GM12878 (cell line): ENCODE results near the gene A3GALT2. TPM values are rescaled to one million over a fixed set of nuclear protein-coding genes. Genes with fewer than 3 reads are reported as not detected.

ENCODE experiments used
- ATAC-seq: fragments of 200-7000 bp; cut with Tn5 transposase; 3 replicates; pipeline ENCODE4 v1.9.1; 2020; ENCODE audit warnings: mild to moderate bottlenecking, moderate library complexity
- BruUV-seq: library from RNA; stranded (reverse); fragments of 400-500 nt; replicated peaks from 2 replicates; lab custom pipeline; 2021; lab: Mats Ljungman, UMichigan
- CTCF ChIA-PET: fragments of 300-600 bp; sonication (Branson Sonifier 250); formaldehyde crosslinking; extraction: SDS; loops from one replicate; lab custom pipeline; 2021; ENCODE audit warnings: inconsistent platforms; lab: Yijun Ruan, JAX
- POLR2A ChIA-PET: fragments of 350-600 bp; formaldehyde crosslinking; extraction: SDS; loops from one replicate; lab custom pipeline; 2021; ENCODE audit warnings: inconsistent platforms; lab: Charles Lee
- RAD21 ChIA-PET: fragments of 300-600 bp; sonication (Branson Sonifier 250); formaldehyde crosslinking; loops from one replicate; lab custom pipeline; 2023; ENCODE audit warnings: antibody characterized with exemption; ENCODE audit not compliant: unreplicated experiment; lab: Charles Lee
- SMC1A ChIA-PET: fragments of 300-600 bp; sonication (Branson Sonifier 250); formaldehyde crosslinking; loops from one replicate; lab custom pipeline; 2023; ENCODE audit not compliant: unreplicated experiment, uncharacterized antibody; lab: Charles Lee
- DNase-seq: peaks from one replicate; pipeline ENCODE4 v3.0.0-alpha.2; 2011; ENCODE audit warnings: low read depth, low spot score
- FAIRE-seq: peaks from 3 replicates; lab custom pipeline; 2011; peaks lifted over from hg19 to GRCh38; lab: Jason Lieb, UNC
- H2AFZ ChIP-seq: 2 replicates; pipeline ENCODE4 v1.6.0; 2011; ENCODE audit warnings: low read depth, low read length, control low read depth; ENCODE audit not compliant: control insufficient read depth
- H3K27ac ChIP-seq: 2 replicates; pipeline ENCODE4 v1.5.1; 2011; ENCODE audit warnings: control low read depth; ENCODE audit not compliant: control insufficient read depth, insufficient read depth
- H3K27me3 ChIP-seq, 2 experiments: replicated peaks in 1 of 2; 2 replicates each; pipeline versions ENCODE4 v1.6.0 to v1.6.1; 2011; ENCODE audit warnings: low read length in 1 of 2; ENCODE audit not compliant: control insufficient read depth in 2 of 2, insufficient read depth in 2 of 2
- H3K36me3 ChIP-seq, 2 experiments: 2 replicates each; pipeline ENCODE4 v1.5.1; 2011; ENCODE audit warnings: low read length in 1 of 2; ENCODE audit not compliant: control insufficient read depth in 2 of 2, insufficient read depth in 2 of 2
- H3K4me1 ChIP-seq: 2 replicates; pipeline ENCODE4 v1.6.1; 2011; ENCODE audit warnings: mild to moderate bottlenecking, low read length, moderate library complexity, mixed read lengths; ENCODE audit not compliant: control insufficient read depth, insufficient read depth
- H3K4me2 ChIP-seq: 2 replicates; pipeline ENCODE4 v1.6.0; 2011; ENCODE audit warnings: control low read depth; ENCODE audit not compliant: control insufficient read depth, insufficient read depth
- H3K4me3 ChIP-seq: fragments of 200-600 bp; sonication (generic); 2 replicates; pipeline ENCODE4 v1.5.1; 2016
- H3K79me2 ChIP-seq: 2 replicates; pipeline ENCODE4 v1.6.0; 2011; ENCODE audit warnings: low read length; ENCODE audit not compliant: control insufficient read depth, insufficient read depth
- H3K9ac ChIP-seq: 2 replicates; pipeline ENCODE4 v1.8.0; 2011; ENCODE audit warnings: low read length, control low read depth, mixed read lengths; ENCODE audit not compliant: control insufficient read depth, insufficient read depth
- H3K9me3 ChIP-seq: replicated peaks from 3 replicates; pipeline ENCODE4 v1.5.1; 2011; ENCODE audit warnings: mild to moderate bottlenecking, low read length; ENCODE audit not compliant: control insufficient read depth, insufficient read depth
- H4K20me1 ChIP-seq: 2 replicates; pipeline ENCODE4 v1.6.0; 2011; ENCODE audit not compliant: control insufficient read depth, insufficient read depth
- BCL11A ChIP-seq: IDR thresholded peaks from 2 replicates; pipeline ENCODE4 v1.6.1; 2011; ENCODE audit warnings: low read depth, low read length
- BRCA1 ChIP-seq: IDR thresholded peaks from 2 replicates; pipeline ENCODE4 v1.6.1; 2011; ENCODE audit warnings: low read depth, low read length, improper control_type of control experiment
- CHD1 ChIP-seq: IDR thresholded peaks from 2 replicates; pipeline ENCODE4 v1.6.1; 2012; ENCODE audit warnings: low read depth, low read length, improper control_type of control experiment
- HDAC6 ChIP-seq: fragments of 200-600 bp; sonication (generic); IDR thresholded peaks from one replicate; pipeline ENCODE4 v1.8.0; 2017; ENCODE audit warnings: antibody characterized with exemption; ENCODE audit not compliant: unreplicated experiment
- POLR2A ChIP-seq: IDR thresholded peaks from 2 replicates; pipeline ENCODE4 v1.6.1; 2011; ENCODE audit warnings: low read depth, mild to moderate bottlenecking, low read length
- RUNX3 ChIP-seq: IDR thresholded peaks from 2 replicates; pipeline ENCODE4 v1.6.1; 2012; ENCODE audit warnings: low read length, inconsistent platforms
- ZNF384 ChIP-seq: IDR thresholded peaks from 2 replicates; pipeline ENCODE4 v1.6.1; 2012; ENCODE audit warnings: low read depth, mild to moderate bottlenecking, low read length, improper control_type of control experiment, borderline replicate concordance
- WGBS: methylation state at CpG from one replicate; pipeline ENCODE4 v1.1.6; 2016; ENCODE audit warnings: low lambda C conversion rate; ENCODE audit not compliant: insufficient replicate concordance, insufficient coverage; ENCODE audit errors: missing lambda C conversion rate; 5-methylcytosine and 5-hydroxymethylcytosine counted together
- in situ Hi-C: fragments of 300-500 bp; cut with MboI; formaldehyde crosslinking; loops from 9 replicates; pipeline ENCODE4 v1.14.3; 2018; ENCODE audit warnings: mixed read lengths
- intact Hi-C: fragments of 100-400 bp; cut with micrococcal nuclease; formaldehyde crosslinking; loops from one replicate; pipeline ENCODE4 v1.14.2; 2022; ENCODE audit not compliant: unreplicated experiment
- polyA plus RNA-seq, 11 experiments: library from polyadenylated mRNA; depleted of rRNA in 4 of 11; unstranded in 6 of 11; stranded (reverse) in 5 of 11; fragments of >200 nt; fragmentation: Nextera tagmentation in 4 of 11; fragmentation: Illumina TruSeq in 1 of 11; extraction: Ambion mirVana in 4 of 11; extraction: Trizol in 1 of 11; gene quantifications; 1 replicate in 1 of 11; 2 replicates in 10 of 11; pipeline versions ENCODE4 v1.2.1 to v1.2.3, GENCODE V29; 2011 to 2016; ENCODE audit warnings: inconsistent platforms in 2 of 11, missing spikeins in 2 of 11, low read depth in 1 of 11
- total RNA-seq, 4 experiments: library from RNA; depleted of rRNA in 3 of 4; stranded (reverse); fragments of >200 nt in 3 of 4; fragmentation: Illumina TruSeq in 1 of 4; extraction: Trizol in 1 of 4; gene quantifications; 2 replicates each; pipeline versions ENCODE4 v1.2.1 to v1.2.3, GENCODE V29; 2013 to 2021
- TF ChIP-seq, protein P1 (sequence below): fragments of 450-650 bp; IDR thresholded peaks from 2 replicates; pipeline ENCODE4 v1.6.1; 2017; ENCODE audit warnings: borderline replicate concordance
- TF ChIP-seq, protein P2 (sequence below): IDR thresholded peaks from 2 replicates; pipeline ENCODE4 v1.6.1; 2012; ENCODE audit warnings: low read length, inconsistent platforms

The A3GALT2 gene
- total and polyA plus RNA-seq, 10 of the 15 experiments (the other 5 are each of a cell fraction or from before 2014, with no cell fraction given): not detected

DNA sequence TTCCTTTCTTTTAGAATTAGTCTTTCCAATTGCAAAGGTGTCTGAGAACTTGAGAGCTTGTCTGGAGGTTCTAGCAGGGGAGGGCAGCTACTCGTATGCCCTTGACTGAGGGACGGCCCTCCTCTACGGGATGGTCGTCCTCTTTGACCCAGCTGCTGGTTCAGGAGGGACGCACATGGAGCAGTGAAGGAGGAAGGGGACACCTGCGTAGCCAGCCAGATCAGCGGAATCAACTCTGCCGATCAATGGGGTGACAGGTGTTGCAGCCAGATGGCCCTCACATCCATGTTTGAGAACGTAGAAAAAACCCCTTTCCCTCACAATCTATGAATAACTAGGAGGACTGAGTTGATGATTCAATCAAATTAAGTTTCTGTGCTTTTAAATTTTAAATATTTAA lies 15.7 kb upstream of the A3GALT2 start:
- Histone ChIP-seq H3K9me3 (no peaks in the 10 kb centered on the region), H2AFZ (no peak overlapping the region), H3K36me3 (peaks cover 9 to 18% of the 10 kb centered on the region in 2 experiments), H3K4me3 (no peak overlapping the region), H4K20me1 (no peaks in the 10 kb centered on the region), H3K79me2 (peaks cover 36% of the 10 kb centered on the region), H3K27me3 (no peaks in the 10 kb centered on the region), H3K27ac (no peak overlapping the region), H3K9ac (no peak overlapping the region), H3K4me2 (no peak overlapping the region), H3K4me1 (peaks cover 7% of the 10 kb centered on the region)
- ChIA-PET SMC1A (no interaction called here), POLR2A (interaction anchor here (1.3 kb wide), 1 partner anchor 8 kb away, joined by 3 read pairs; no protein-coding TSS in a partner anchor), RAD21 (no interaction called here), CTCF (interaction anchor here (0.6 to 2.7 kb wide), 3 partner anchors 40 to 1375 kb away, joined by 3 to 11 read pairs (median 4); no protein-coding TSS in a partner anchor)
- no peak for TF ChIP-seq RUNX3
- TF ChIP-seq, protein P1, sequence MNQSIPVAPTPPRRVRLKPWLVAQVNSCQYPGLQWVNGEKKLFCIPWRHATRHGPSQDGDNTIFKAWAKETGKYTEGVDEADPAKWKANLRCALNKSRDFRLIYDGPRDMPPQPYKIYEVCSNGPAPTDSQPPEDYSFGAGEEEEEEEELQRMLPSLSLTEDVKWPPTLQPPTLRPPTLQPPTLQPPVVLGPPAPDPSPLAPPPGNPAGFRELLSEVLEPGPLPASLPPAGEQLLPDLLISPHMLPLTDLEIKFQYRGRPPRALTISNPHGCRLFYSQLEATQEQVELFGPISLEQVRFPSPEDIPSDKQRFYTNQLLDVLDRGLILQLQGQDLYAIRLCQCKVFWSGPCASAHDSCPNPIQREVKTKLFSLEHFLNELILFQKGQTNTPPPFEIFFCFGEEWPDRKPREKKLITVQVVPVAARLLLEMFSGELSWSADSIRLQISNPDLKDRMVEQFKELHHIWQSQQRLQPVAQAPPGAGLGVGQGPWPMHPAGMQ: no peak
- no peak for TF ChIP-seq CHD1
- no peak for TF ChIP-seq BCL11A
- TF ChIP-seq BRCA1: no peak
- no peak for TF ChIP-seq POLR2A
- TF ChIP-seq HDAC6: no peak
- TF ChIP-seq, protein P2, sequence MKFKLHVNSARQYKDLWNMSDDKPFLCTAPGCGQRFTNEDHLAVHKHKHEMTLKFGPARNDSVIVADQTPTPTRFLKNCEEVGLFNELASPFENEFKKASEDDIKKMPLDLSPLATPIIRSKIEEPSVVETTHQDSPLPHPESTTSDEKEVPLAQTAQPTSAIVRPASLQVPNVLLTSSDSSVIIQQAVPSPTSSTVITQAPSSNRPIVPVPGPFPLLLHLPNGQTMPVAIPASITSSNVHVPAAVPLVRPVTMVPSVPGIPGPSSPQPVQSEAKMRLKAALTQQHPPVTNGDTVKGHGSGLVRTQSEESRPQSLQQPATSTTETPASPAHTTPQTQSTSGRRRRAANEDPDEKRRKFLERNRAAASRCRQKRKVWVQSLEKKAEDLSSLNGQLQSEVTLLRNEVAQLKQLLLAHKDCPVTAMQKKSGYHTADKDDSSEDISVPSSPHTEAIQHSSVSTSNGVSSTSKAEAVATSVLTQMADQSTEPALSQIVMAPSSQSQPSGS: no peak
- no peak for TF ChIP-seq ZNF384
- in situ Hi-C loops (no loop called here), intact Hi-C loops (no loop called here)
- WGBS: 81% methylated on average over 9 of the region's 9 CpGs
- DNase-seq: no peak
- no peak for FAIRE-seq
- BruUV-seq: no TSS peak
- ATAC-seq: no peak
